HCT116 (cell line): ENCODE data around the gene UQCC2. TPM values are rescaled to one million over a fixed set of nuclear protein-coding genes. Genes with fewer than 3 reads are reported as not detected.
A peak's percentile ranks its signal among the peaks of the same experiment; 100 is the strongest.

ENCODE experiments used
- ATAC-seq: fragments of 200-7000 bp; cut with Tn5 transposase; 2 replicates; pipeline ENCODE4 v1.9.1; 2020; ENCODE audit warnings: mild to moderate bottlenecking, moderate library complexity
- BruUV-seq: library from RNA; stranded (reverse); fragments of 400-500 nt; replicated peaks from 2 replicates; lab custom pipeline; 2021; lab: Mats Ljungman, UMichigan
- CTCF ChIA-PET: fragments of 300-600 bp; sonication (Branson Sonifier 250); formaldehyde crosslinking; loops from one replicate; lab custom pipeline; 2021; ENCODE audit warnings: antibody characterized with exemption; lab: Charles Lee
- POLR2A ChIA-PET: fragments of 300-600, 350-600 bp; sonication (Branson Sonifier 250); formaldehyde crosslinking; loops from one replicate; lab custom pipeline; 2021; ENCODE audit warnings: antibody characterized with exemption; lab: Charles Lee
- RAD21 ChIA-PET, 2 experiments: fragments of 300-600 bp; sonication (Branson Sonifier 250); formaldehyde crosslinking; loops; one replicate each; lab custom pipeline; 2023; ENCODE audit warnings: low total read pairs in 2 of 2; ENCODE audit not compliant: uncharacterized antibody in 2 of 2, unreplicated experiment in 2 of 2, low non-redundant PET in 1 of 2; lab: Charles Lee
- DNase-seq: peaks from one replicate; pipeline ENCODE4 v3.0.0-alpha.2; 2010; ENCODE audit warnings: low read depth, low spot score
- H2AFZ ChIP-seq: fragments of 200-600 bp; shearing (Covaris generic), sonication (generic); 2 replicates; pipeline ENCODE4 v1.6.1; 2017; ENCODE audit warnings: low read depth, mixed run types, mixed read lengths, antibody characterized with exemption, low read length; ENCODE audit not compliant: poor library complexity, severe bottlenecking
- H3K27ac ChIP-seq: 2 replicates; pipeline ENCODE4 v1.5.1; 2012; ENCODE audit warnings: low read depth, low read length
- H3K27me3 ChIP-seq: fragments of 200-600 bp; sonication (generic); 2 replicates; pipeline ENCODE4 v1.6.1; 2016; ENCODE audit warnings: mixed run types, low read length, mixed read lengths; ENCODE audit not compliant: insufficient read depth
- H3K36me3 ChIP-seq, 2 experiments: fragments of 200-500 bp in 1 of 2; fragments of 200-600 bp in 1 of 2; sonication (Bioruptor generic) in 1 of 2; sonication (generic) in 1 of 2; 2 replicates each; pipeline versions ENCODE4 v1.5.1 to v1.6.1; 2014 to 2016; ENCODE audit warnings: low read length in 2 of 2, inconsistent platforms in 1 of 2, mixed read lengths in 1 of 2, mixed run types in 1 of 2; ENCODE audit not compliant: insufficient read depth in 2 of 2, control insufficient read depth in 1 of 2
- H3K4me1 ChIP-seq, 2 experiments: fragments of 200-600 bp in 1 of 2; sonication (generic) in 1 of 2; 2 replicates each; pipeline versions ENCODE4 v1.5.1 to v1.6.1; 2012 to 2017; ENCODE audit warnings: low read length in 2 of 2, inconsistent platforms in 1 of 2, mild to moderate bottlenecking in 1 of 2, mixed read lengths in 1 of 2, mixed run types in 1 of 2, moderate library complexity in 1 of 2; ENCODE audit not compliant: insufficient read depth in 2 of 2, control insufficient read depth in 1 of 2
- H3K4me2 ChIP-seq: fragments of 200-600 bp; sonication (generic); 2 replicates; pipeline ENCODE4 v1.6.1; 2017; ENCODE audit warnings: mixed run types, low read length, mixed read lengths
- H3K4me3 ChIP-seq, 2 experiments: fragments of 200-600 bp in 1 of 2; sonication (generic) in 1 of 2; replicated peaks in 1 of 2; 2 replicates each; pipeline ENCODE4 v1.5.1; 2011 to 2016; ENCODE audit warnings: low read length in 2 of 2, control low read depth in 1 of 2, low read depth in 1 of 2, mild to moderate bottlenecking in 1 of 2, mixed read lengths in 1 of 2, mixed run types in 1 of 2
- H3K79me2 ChIP-seq: fragments of 200-600 bp; sonication (generic); 2 replicates; pipeline ENCODE4 v1.6.1; 2017; ENCODE audit warnings: mild to moderate bottlenecking, mixed run types, low read length, moderate library complexity, mixed read lengths; ENCODE audit not compliant: insufficient read depth
- H3K9ac ChIP-seq: fragments of 200-600 bp; sonication (generic); 2 replicates; pipeline ENCODE4 v1.6.1; 2016; ENCODE audit warnings: low read length, mixed read lengths
- H3K9me2 ChIP-seq: fragments of 200-600 bp; sonication (generic), shearing (Covaris generic); 2 replicates; pipeline ENCODE4 v1.6.1; 2017; ENCODE audit warnings: mixed run types, mild to moderate bottlenecking, moderate library complexity; ENCODE audit not compliant: insufficient read depth
- H3K9me3 ChIP-seq, 2 experiments: fragments of 200-500 bp in 1 of 2; fragments of 200-600 bp in 1 of 2; sonication (Bioruptor generic) in 1 of 2; sonication (generic) in 1 of 2; 2 replicates each; pipeline ENCODE4 v1.6.1; 2014 to 2017; ENCODE audit warnings: low read length in 2 of 2, mixed read lengths in 2 of 2, inconsistent platforms in 1 of 2, low read depth in 1 of 2, mild to moderate bottlenecking in 1 of 2, mixed run types in 1 of 2, moderate library complexity in 1 of 2; ENCODE audit not compliant: control insufficient read depth in 1 of 2, insufficient read depth in 1 of 2
- H4K20me1 ChIP-seq: fragments of 200-600 bp; sonication (generic), shearing (Covaris generic); 2 replicates; pipeline ENCODE4 v1.6.1; 2017; ENCODE audit warnings: mixed run types, mild to moderate bottlenecking, moderate library complexity; ENCODE audit not compliant: insufficient read depth
- CEBPB ChIP-seq: IDR thresholded peaks from 2 replicates; pipeline ENCODE4 v1.6.1; 2012; ENCODE audit warnings: low read depth
- ELF1 ChIP-seq: IDR thresholded peaks from 2 replicates; pipeline ENCODE4 v1.6.1; 2012; ENCODE audit warnings: low read depth, borderline replicate concordance
- EZH2 ChIP-seq: fragments of 200-600 bp; sonication (generic); IDR thresholded peaks from 2 replicates; pipeline ENCODE4 v1.6.1; 2017; ENCODE audit warnings: antibody characterized with exemption, mixed run types
- FOSL1 ChIP-seq: IDR thresholded peaks from 2 replicates; pipeline ENCODE4 v1.6.1; 2012; ENCODE audit warnings: low read depth
- JUND ChIP-seq: IDR thresholded peaks from 2 replicates; pipeline ENCODE4 v1.6.1; 2012
- POLR2AphosphoS5 ChIP-seq: IDR thresholded peaks from 2 replicates; pipeline ENCODE4 v1.6.1; 2011; ENCODE audit warnings: mild to moderate bottlenecking, low read depth, low read length, moderate library complexity
- RAD21 ChIP-seq: IDR thresholded peaks from 2 replicates; pipeline ENCODE4 v1.6.1; 2012; ENCODE audit warnings: low read depth, mild to moderate bottlenecking
- SIN3A ChIP-seq: IDR thresholded peaks from 2 replicates; pipeline ENCODE4 v1.6.1; 2012; ENCODE audit warnings: low read depth
- SP1 ChIP-seq: IDR thresholded peaks from 2 replicates; pipeline ENCODE4 v1.6.1; 2012; ENCODE audit warnings: low read depth
- SRF ChIP-seq: IDR thresholded peaks from 2 replicates; pipeline ENCODE4 v1.6.1; 2012; ENCODE audit warnings: low read depth
- TCF7L2 ChIP-seq: IDR thresholded peaks from 2 replicates; pipeline ENCODE4 v1.7.0; 2011; ENCODE audit warnings: borderline replicate concordance, inconsistent platforms; ENCODE audit not compliant: insufficient read depth, insufficient read length; ENCODE audit errors: extremely low read depth
- ZFX ChIP-seq: fragments of 450-650 bp; IDR thresholded peaks from 2 replicates; pipeline ENCODE4 v1.6.1; 2017
- ZNF274 ChIP-seq: fragments of 200-500 bp; sonication (Bioruptor generic); IDR thresholded peaks from 2 replicates; pipeline ENCODE4 v1.6.1; 2014; ENCODE audit warnings: mild to moderate bottlenecking, low read depth, low read length, inconsistent platforms
- intact Hi-C: fragments of 100-400 bp; cut with micrococcal nuclease; formaldehyde crosslinking; loops from 2 replicates; pipeline ENCODE4 v1.10.0; 2022
- microRNA counts: library from miRNA; unstranded; fragments of <30 nt; microRNA quantifications from one replicate; lab custom pipeline; 2015
- microRNA-seq: library from miRNA; unstranded; fragments of <30 nt; microRNA quantifications from one replicate; pipeline ENCODE4, GENCODE V29; 2016; ENCODE audit warnings: borderline number of aligned reads
- total RNA-seq: library from RNA; stranded (reverse); gene quantifications from one replicate; pipeline ENCODE4 v1.2.1, GENCODE V29; 2021; ENCODE audit not compliant: unreplicated experiment
- TF ChIP-seq, protein P1 (sequence below): IDR thresholded peaks from 2 replicates; pipeline ENCODE4 v1.6.1; 2012
- TF ChIP-seq, protein P2 (sequence below): IDR thresholded peaks from 2 replicates; pipeline ENCODE4 v1.6.1; 2012

Gene UQCC2
- total RNA-seq, 1 experiment from 2014 or later, result 95.1 TPM

DNA sequence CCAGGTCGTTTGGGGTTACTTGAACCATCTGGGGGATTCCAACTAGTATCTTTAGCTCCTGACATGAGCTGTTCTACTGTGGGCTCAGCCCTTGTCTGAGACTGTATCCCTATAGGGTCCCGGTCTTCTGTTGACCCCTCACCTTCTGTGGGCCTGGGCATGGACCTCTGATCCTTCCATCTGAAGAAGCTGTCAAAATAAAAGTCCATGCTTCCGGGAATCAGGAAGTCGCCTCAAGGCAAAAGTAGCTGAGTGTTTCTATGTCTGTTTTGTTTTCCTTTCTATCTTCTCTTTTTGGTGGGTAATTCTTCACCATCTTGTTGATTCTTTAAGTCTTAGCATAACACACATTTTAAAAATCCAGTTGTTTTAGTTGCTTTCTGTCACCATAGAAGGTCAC is 60.1 kb downstream of the UQCC2 start:
- no peak for ATAC-seq
- Histone ChIP-seq H3K27ac (no peak overlapping the region), H3K79me2 (peaks cover 75% of the 10 kb centered on the region), H4K20me1 (no peaks in the 10 kb centered on the region), H3K27me3 (no peaks in the 10 kb centered on the region), H3K9me2 (no peaks in the 10 kb centered on the region), H3K4me2 (no peak overlapping the region), H3K4me3 (no peak overlapping the region), H3K9me3 (no peaks in the 10 kb centered on the region), H3K9ac (no peak overlapping the region), H2AFZ (no peak overlapping the region), H3K4me1 (no peaks in the 10 kb centered on the region), H3K36me3 (peaks cover 6 to 34% of the 10 kb centered on the region in 2 experiments)
- POLR2A ChIA-PET, result no interaction called here
- intact Hi-C loops, result no loop called here
- DNase-seq, result no peak
- no TSS peak for BruUV-seq
- RAD21 ChIA-PET, result no interaction called here
- TF ChIP-seq SRF (no peak), POLR2AphosphoS5 (no peak), JUND (no peak), TCF7L2 (no peak), SIN3A (no peak), CEBPB (no peak), ZFX (no peak), RAD21 (no peak), ZNF274 (no peak), EZH2 (no peak), FOSL1 (no peak), ELF1 (no peak), SP1 (no peak)
- TF ChIP-seq, protein P1, sequence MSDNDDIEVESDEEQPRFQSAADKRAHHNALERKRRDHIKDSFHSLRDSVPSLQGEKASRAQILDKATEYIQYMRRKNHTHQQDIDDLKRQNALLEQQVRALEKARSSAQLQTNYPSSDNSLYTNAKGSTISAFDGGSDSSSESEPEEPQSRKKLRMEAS, result no peak
- TF ChIP-seq, protein P2, sequence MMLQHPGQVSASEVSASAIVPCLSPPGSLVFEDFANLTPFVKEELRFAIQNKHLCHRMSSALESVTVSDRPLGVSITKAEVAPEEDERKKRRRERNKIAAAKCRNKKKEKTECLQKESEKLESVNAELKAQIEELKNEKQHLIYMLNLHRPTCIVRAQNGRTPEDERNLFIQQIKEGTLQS, result no peak
- CTCF ChIA-PET, result no interaction called here

MicroRNA genes within 50 kb of the gene (microRNA counts, 767-probe panel; counts per million panel counts)
- microRNA hsa-miR-3934 (lab: Ali Mortazavi, UCI), result not detected

Small RNA genes lying within 50 kb of the gene (microRNA-seq; reads per million reads assigned to microRNA genes)
- 17.7 reads per million, percentile 40 among the genes with 10 or more reads in this experiment for gene MIR3934

Other genes starting within 250 kb of the UQCC2 start
- gene BAK1, start 131.4 kb downstream of the UQCC2 start, total RNA-seq, result 18.9 TPM
- 103 TPM for gene ITPR3, start 90.4 kb downstream of the UQCC2 start, total RNA-seq
- gene IP6K3, start 35.2 kb upstream of the UQCC2 start, total RNA-seq, result not detected
- gene LEMD2, start 77.4 kb upstream of the UQCC2 start, total RNA-seq, result 43.9 TPM
- gene MLN, start 92.3 kb upstream of the UQCC2 start, total RNA-seq, result not detected